LNCAP (cell line): ENCODE results near the gene MAP4K3.

Experiments used
- CTCF ChIP-seq: fragments of 450-650 bp; IDR thresholded peaks from 2 replicates; pipeline ENCODE4 v1.5.1; 2017; ENCODE audit warnings: mild to moderate bottlenecking

MAP4K3 gene

DNA sequence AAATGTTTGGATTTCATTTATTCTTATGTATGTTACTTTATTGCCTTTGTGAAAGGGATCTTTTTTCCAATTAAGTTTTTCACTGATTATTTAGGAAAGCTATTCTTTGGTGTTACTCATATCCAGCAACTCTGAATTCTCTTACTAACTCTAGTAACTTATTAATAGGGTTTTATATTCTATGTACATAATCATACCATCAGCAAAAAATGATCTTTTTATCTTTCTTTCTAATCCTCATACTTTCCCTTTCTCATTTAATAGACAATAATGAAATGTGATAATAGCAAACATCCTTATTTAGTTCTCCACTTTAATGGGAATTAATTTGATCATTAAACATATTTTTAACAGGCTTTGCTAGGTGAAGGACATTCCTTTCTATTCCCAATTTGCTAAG, 181.0 kb downstream of the MAP4K3 start:
- TF ChIP-seq CTCF = no peak

DNA sequence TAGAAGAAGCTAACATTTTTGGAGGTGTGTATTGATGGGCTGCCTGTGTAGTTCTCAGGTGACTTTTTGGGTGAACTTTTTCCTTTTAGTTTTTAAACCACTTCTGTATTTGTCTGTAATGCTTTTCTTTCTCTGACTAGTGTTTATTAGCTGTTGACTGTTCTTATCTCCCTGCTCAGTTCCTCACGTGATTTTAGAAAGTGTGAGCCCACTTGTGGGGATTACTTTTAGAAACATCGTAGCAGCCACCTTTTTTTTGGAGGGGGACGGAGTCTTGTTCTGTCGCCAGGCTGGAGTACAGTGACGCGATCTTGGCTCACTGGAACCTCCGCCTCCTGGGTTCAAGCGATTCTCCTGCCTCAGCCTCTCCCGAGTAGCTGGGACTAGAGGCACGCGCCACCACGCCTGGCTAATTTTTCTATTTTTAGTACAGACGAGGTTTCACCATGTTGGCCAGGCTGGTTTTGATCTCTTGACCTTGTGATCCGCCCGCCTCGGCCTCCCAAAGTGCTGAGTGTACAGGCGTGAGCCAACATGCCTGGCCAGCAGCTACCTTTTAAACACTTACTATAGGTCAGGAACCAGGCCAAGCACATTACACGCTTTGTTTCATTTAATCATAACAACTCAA, 184.1 kb downstream of the MAP4K3 start:
- no peak for TF ChIP-seq CTCF

- no peak for TF ChIP-seq CTCF
Observed at GRCh38 chr2:39247512-39248043, 189.5 kb downstream of the MAP4K3 start.

DNA sequence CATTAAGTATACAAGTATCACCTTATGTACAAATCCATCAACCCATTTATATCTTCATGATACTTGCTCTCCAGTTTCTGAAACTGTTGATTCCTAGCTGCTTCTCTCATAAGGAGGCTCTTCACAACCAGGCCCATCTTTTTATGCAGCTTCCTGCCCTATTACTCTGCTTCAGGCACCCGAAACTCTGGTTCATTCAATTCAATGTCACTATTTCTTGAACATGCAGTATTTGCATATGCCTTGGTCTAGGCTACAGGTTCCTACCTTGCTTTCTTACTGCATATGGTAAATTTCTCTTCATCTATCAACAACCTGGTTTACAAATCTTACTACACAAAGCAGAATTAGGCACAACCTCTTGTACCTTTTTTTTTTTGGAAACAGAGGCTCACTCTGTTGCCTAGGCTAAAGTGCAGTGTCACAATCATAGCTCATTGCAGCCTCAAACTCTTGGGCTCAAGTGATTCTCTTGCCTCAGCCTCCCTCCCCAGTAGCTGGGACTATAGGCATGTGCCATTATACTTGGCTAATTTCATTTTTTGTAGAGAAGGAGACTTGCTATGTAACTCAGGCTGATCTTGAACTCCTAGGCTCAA, 190.6 kb downstream of the MAP4K3 start:
- no peak for TF ChIP-seq CTCF

DNA sequence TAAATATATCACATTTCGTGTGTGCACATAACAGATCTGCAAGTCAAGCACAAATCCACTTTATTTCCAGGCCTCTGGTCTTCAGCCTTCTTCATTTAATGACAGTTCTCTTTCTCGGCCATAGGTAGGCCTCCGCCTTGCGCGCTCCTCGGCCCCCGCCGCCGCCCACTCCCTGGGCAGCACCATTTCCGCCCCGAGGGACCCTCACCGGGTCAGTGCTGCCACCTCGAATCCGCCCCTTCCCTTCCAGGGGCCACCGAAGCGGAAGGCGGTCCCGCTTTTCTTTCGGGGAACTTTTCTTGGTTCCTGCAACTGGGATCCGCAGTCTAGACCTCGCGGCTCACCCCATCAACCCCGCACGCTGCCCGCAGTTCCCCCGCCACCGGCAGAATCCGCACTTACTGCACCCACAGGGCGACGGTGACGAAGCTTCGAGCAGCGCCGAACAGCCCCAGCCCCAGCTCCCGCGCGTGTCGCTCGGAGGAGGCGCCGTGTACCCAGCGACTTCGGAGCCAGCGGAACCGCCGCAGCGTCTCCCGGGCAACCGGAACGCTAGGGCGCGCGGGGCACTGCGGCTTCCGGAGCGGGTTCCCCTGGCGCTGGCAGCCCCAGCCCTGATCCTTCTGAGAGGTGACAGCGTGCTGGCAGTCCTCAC, 193.5 kb downstream of the MAP4K3 start, which contains the start of gene CDKL4:
Gene CDKL4 (minus strand): TSS at position 502 of the 655 bp plus-strand sequence.
- no peak for TF ChIP-seq CTCF

DNA sequence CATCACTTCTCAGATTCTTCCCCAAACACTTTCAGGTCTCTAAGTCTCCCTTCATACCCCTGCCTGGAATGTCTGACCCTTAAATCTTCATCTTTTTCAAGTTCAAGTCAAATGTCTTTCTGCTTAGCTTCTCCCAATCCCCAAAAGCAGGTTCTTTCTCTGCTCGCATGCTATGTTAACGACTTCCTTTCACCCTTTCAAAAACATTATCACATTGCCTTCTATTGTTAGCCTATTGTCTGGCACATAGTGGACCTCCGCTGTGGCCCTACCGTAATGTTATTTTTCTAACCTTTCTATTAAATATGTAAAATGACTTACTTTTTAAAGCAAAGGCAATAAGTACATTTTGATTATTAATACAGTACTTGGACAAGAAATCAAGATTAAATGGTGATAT, 195.5 kb downstream of the MAP4K3 start:
- TF ChIP-seq CTCF = no peak

DNA sequence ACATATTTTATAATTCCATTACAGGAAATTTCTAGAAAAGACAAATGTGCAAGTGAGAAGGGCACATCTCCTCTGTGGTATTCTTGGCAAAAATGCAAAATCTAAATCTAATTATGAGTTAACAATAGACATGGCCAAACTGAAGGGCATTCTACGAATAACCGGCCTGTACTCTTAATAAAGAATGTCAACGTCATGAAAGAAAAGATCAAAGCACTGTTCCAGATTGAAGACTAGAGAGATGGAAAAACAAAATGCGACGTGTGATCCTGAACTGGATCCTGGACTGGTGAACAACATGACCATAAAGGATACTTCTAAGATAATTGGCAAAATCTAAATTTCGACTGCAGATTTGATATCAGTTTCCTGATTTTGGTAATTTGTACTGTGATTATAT, 196.3 kb downstream of the MAP4K3 start:
- TF ChIP-seq CTCF = no peak
